Measurements from ENCODE around the gene ISYNA1. TPM values are rescaled to one million over a fixed set of nuclear protein-coding genes. Genes with fewer than 3 reads are reported as not detected.

Gene ISYNA1
- total and polyA plus RNA-seq, 2 of the 8 experiments (the other 6 are each of a cell fraction or from before 2014, with no cell fraction given) = 207 to 264 TPM

GRCh38 chr19:18432275-18433014, 5.5 kb downstream of the ISYNA1 start (continued):
- TF ChIP-seq TBP (IDR thresholded peaks at IDR 0.05; ENCODE audit: low read depth, low read length) = no peak
